Activated CD8-positive, alpha-beta T cell treated with anti-CD3 and anti-CD28 coated beads, Interleukin-2, amount 10 ng/mL, durations not matched to agents 7 days and 5 days (primary cell): ENCODE results near the gene MAZ. TPM values are rescaled to one million over a fixed set of nuclear protein-coding genes. Genes with fewer than 3 reads are reported as not detected.
"Not testable (repeated sequence)": the region's sequence is repeated elsewhere in the genome, so short reads cannot be mapped to it uniquely, and the experiment has no call there.

ENCODE experiments used
- ATAC-seq: fragments of 150-1000 bp; cut with Tn5 transposase; one replicate; pipeline ENCODE4 v1.10.0; 2021; ENCODE audit warnings: moderate library complexity
- CTCF ChIA-PET: fragments of 350-600 bp; sonication (Branson Sonifier 250); formaldehyde crosslinking; loops from one replicate; lab custom pipeline; 2021; ENCODE audit warnings: antibody characterized with exemption; lab: Charles Lee
- POLR2A ChIA-PET: fragments of 350-600 bp; sonication (Branson Sonifier 250); formaldehyde crosslinking; loops from one replicate; lab custom pipeline; 2021; ENCODE audit warnings: antibody characterized with exemption; lab: Charles Lee
- DNase-seq: peaks from one replicate; pipeline ENCODE4 v3.0.0-alpha.2; 2020
- H3K27ac Mint-ChIP-seq: one replicate; pipeline ENCODE4 v1.8.0; 2021; ENCODE audit warnings: mild to moderate bottlenecking, mixed read lengths
- H3K27me3 Mint-ChIP-seq: one replicate; pipeline ENCODE4 v1.8.0; 2021; ENCODE audit warnings: low read depth, mixed read lengths
- H3K36me3 Mint-ChIP-seq: one replicate; pipeline ENCODE4 v1.8.0; 2021; ENCODE audit warnings: low read depth, mixed read lengths
- H3K4me1 Mint-ChIP-seq: one replicate; pipeline ENCODE4 v1.8.0; 2021; ENCODE audit warnings: low read depth, mixed read lengths
- H3K4me3 Mint-ChIP-seq: one replicate; pipeline ENCODE4 v1.8.0; 2021; ENCODE audit warnings: mild to moderate bottlenecking, mixed read lengths
- H3K9me3 Mint-ChIP-seq: one replicate; pipeline ENCODE4 v1.8.0; 2022; ENCODE audit warnings: mixed read lengths; ENCODE audit not compliant: insufficient read depth
- total RNA-seq, 2 experiments: library from RNA; stranded (reverse); gene quantifications; one replicate each; pipeline ENCODE4 v1.2.3, GENCODE V29; 2021

Gene MAZ
- total RNA-seq, 2 experiments from 2014 or later, result 455 to 494 TPM

GRCh38 chr16:29833219-29833618, 26.9 kb downstream of the MAZ start:
- H3K4me3 Mint-ChIP-seq, DNase-seq, H3K27ac Mint-ChIP-seq, POLR2A ChIA-PET, H3K4me1 Mint-ChIP-seq, ATAC-seq, H3K27me3 Mint-ChIP-seq, H3K9me3 Mint-ChIP-seq: not testable (repeated sequence)
- CTCF ChIA-PET, result interaction anchor here (0.9 to 4.0 kb wide), 2 partner anchors 15 to 23 kb away, joined by 3 to 22 read pairs; no protein-coding TSS in a partner anchor
- H3K36me3 Mint-ChIP-seq, result peaks cover 51% of the 10 kb centered on the region

DNA sequence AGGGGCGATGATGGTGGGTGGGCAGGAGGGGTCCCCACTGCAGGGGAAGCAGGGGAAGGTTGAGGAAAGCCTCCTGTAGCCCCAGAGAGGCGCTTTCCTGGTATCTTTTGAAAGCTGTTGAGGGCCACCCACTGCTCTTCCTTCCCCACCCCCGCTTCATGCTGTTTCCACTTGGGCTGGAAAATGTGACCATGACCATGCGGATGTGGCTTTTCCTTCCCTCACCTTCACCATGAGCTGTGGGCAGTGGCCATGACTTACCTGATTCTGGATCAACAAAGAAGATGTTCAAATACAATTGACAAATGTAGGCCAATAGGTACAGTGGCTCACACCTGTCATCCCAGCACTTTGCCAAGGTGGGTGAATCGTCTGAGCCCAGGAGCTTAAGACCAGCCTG, 27.8 kb downstream of the MAZ start:
- ATAC-seq, result no peak
- H3K27ac Mint-ChIP-seq, result no peak overlapping the region
- H3K4me1 Mint-ChIP-seq, result no peaks in the 10 kb centered on the region
- ChIA-PET CTCF (interaction anchor here (1.0 to 4.0 kb wide), 3 partner anchors 9 to 18 kb away, joined by 3 to 22 read pairs (median 4); partner anchors contain the start of gene PAGR1), POLR2A (no interaction called here)
- peaks cover 52% of the 10 kb centered on the region for H3K36me3 Mint-ChIP-seq
- H3K4me3 Mint-ChIP-seq, result no peak overlapping the region
- H3K27me3 Mint-ChIP-seq, result no peaks in the 10 kb centered on the region
- H3K9me3 Mint-ChIP-seq, result no peaks in the 10 kb centered on the region
- no peak for DNase-seq

DNA sequence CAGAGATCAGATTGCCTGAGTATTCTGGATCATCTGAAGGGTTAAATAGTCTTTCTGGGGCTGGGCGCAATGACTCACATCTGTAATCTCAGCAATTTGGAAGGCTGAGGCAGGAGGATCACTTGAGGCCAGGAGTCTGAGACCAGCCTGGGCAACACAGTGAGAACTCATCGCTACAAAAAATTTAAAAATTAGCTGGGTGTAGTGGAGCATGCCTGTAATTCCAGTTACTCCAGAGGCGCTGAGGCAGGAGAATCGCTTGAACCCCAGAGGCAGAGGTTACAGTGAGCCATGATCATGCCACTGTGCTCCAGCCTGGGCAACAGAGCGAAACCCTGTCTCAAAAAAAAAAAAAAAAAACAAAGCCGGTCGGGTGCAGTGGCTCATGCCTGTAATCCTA, 29.6 kb downstream of the MAZ start:
- DNase-seq, result no peak
- no peak overlapping the region for H3K27ac Mint-ChIP-seq
- ATAC-seq, result no peak
- peaks cover 57% of the 10 kb centered on the region for H3K36me3 Mint-ChIP-seq
- H3K4me3 Mint-ChIP-seq, result no peak overlapping the region
- H3K4me1 Mint-ChIP-seq, result no peaks in the 10 kb centered on the region
- ChIA-PET POLR2A (no interaction called here), CTCF (no interaction called here)
- no peaks in the 10 kb centered on the region for H3K27me3 Mint-ChIP-seq
- no peaks in the 10 kb centered on the region for H3K9me3 Mint-ChIP-seq

- ATAC-seq (no peak), DNase-seq (no peak)
- ChIA-PET POLR2A (no interaction called here), CTCF (no interaction called here)
- Mint-ChIP-seq H3K27ac (no peak overlapping the region), H3K27me3 (no peaks in the 10 kb centered on the region), H3K4me3 (no peak overlapping the region), H3K4me1 (no peaks in the 10 kb centered on the region), H3K9me3 (no peaks in the 10 kb centered on the region), H3K36me3 (peaks cover 53% of the 10 kb centered on the region)
Measured at GRCh38 chr16:29836623-29837022, 30.3 kb downstream of the MAZ start.

GRCh38 chr16:29837841-29838240, 31.5 kb downstream of the MAZ start:
- H3K36me3 Mint-ChIP-seq, result peaks cover 52% of the 10 kb centered on the region
- DNase-seq, result no peak
- no peak overlapping the region for H3K27ac Mint-ChIP-seq
- no peak for ATAC-seq
- ChIA-PET POLR2A (interaction anchor here (2.1 kb wide), 1 partner anchor 10 kb away, joined by 7 read pairs; no protein-coding TSS in a partner anchor), CTCF (interaction anchor here (3.3 kb wide), 1 partner anchor 11 kb away, joined by 20 read pairs; no protein-coding TSS in a partner anchor)
- no peaks in the 10 kb centered on the region for H3K4me1 Mint-ChIP-seq
- H3K4me3 Mint-ChIP-seq, result no peak overlapping the region
- no peaks in the 10 kb centered on the region for H3K9me3 Mint-ChIP-seq
- no peaks in the 10 kb centered on the region for H3K27me3 Mint-ChIP-seq

DNA sequence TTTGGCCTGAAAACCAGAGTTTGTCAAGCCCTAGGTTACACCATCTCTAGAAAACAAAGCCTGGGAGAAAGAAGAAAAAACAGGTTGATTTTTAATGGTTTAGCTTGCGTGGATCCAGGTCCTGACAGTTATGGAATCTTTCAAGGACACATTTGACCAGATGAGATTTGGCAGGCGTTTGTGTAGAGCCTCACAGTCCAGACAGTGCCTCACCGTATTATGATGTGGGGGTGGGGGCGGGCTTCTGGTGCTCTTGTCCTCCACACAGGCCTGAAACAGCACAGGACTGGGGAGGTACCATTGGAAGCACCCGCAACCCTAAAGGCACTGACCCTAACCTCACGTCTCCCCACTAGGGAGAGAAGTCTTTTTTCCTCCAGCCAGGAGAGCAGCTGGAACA, 33.5 kb downstream of the MAZ start:
- peaks cover 48% of the 10 kb centered on the region for H3K36me3 Mint-ChIP-seq
- ChIA-PET POLR2A (interaction anchor here (2.1 kb wide), 1 partner anchor 12 kb away, joined by 7 read pairs; no protein-coding TSS in a partner anchor), CTCF (interaction anchor here (3.3 kb wide), 1 partner anchor 9 kb away, joined by 20 read pairs; no protein-coding TSS in a partner anchor)
- no peaks in the 10 kb centered on the region for H3K4me1 Mint-ChIP-seq
- DNase-seq (no peak), ATAC-seq (no peak)
- no peaks in the 10 kb centered on the region for H3K9me3 Mint-ChIP-seq
- H3K27me3 Mint-ChIP-seq, result no peaks in the 10 kb centered on the region
- no peak overlapping the region for H3K4me3 Mint-ChIP-seq
- H3K27ac Mint-ChIP-seq, result no peak overlapping the region

DNA sequence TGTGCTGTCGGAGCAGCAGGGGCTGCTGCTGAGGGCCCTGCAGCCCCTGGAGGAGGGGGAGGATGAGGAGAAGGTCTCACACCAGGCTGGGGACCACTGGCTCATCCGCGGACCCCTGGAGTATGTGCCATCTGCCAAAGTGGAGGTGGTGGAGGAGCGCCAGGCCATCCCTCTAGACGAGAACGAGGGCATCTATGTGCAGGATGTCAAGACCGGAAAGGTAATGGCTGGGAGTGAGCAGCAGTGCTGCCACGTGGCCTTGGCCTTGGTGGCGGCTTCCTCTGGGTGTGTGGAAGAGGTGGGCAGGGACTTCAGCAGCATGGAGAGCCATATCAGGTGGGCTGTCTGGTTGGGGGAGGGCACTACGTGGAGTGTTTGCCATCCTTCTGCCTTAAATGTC, 33.9 kb downstream of the MAZ start:
- no peaks in the 10 kb centered on the region for H3K9me3 Mint-ChIP-seq
- no peaks in the 10 kb centered on the region for H3K27me3 Mint-ChIP-seq
- no peak for DNase-seq
- H3K27ac Mint-ChIP-seq, result peak overlapping the region; percentile 65
- no peaks in the 10 kb centered on the region for H3K4me1 Mint-ChIP-seq
- ChIA-PET POLR2A (no interaction called here), CTCF (interaction anchor here (1.0 to 3.3 kb wide), 2 partner anchors 8 to 23 kb away, joined by 3 to 20 read pairs; no protein-coding TSS in a partner anchor)
- peaks cover 49% of the 10 kb centered on the region for H3K36me3 Mint-ChIP-seq
- no peak for ATAC-seq
- H3K4me3 Mint-ChIP-seq, result no peak overlapping the region

DNA sequence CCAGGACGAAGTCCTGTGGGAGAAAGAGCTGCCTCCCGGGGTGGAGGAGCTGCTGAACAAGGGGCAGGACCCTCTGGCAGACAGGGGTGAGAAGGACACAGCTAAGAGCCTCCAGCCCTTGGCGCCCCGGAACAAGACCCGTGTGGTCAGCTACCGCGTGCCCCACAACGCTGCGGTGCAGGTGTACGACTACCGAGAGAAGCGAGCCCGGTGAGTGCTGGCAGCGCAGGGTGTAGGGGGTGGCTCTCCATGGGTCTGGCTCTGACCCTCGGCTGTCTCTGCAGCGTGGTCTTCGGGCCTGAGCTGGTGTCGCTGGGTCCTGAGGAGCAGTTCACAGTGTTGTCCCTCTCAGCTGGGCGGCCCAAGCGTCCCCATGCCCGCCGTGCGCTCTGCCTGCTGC, 35.3 kb downstream of the MAZ start:
- Mint-ChIP-seq H3K36me3 (peaks cover 43% of the 10 kb centered on the region), H3K9me3 (no peaks in the 10 kb centered on the region), H3K27me3 (no peaks in the 10 kb centered on the region), H3K4me3 (no peak overlapping the region), H3K4me1 (no peaks in the 10 kb centered on the region), H3K27ac (no peak overlapping the region)
- DNase-seq (no peak), ATAC-seq (no peak)
- CTCF ChIA-PET, result interaction anchor here (0.9 kb wide), 1 partner anchor 34 kb away, joined by 3 read pairs; no protein-coding TSS in a partner anchor
- POLR2A ChIA-PET, result no interaction called here

- no peak for ATAC-seq
- POLR2A ChIA-PET, result interaction anchor here (0.6 kb wide), 1 partner anchor 27 kb away, joined by 4 read pairs; the partner anchor contains the start of gene PAGR1
- CTCF ChIA-PET, result interaction anchor here (0.6 to 1.7 kb wide), 4 partner anchors 9 to 27 kb away, joined by 3 to 6 read pairs (median 4); partner anchors contain the start of gene PAGR1
- H3K9me3 Mint-ChIP-seq, result no peaks in the 10 kb centered on the region
- H3K4me1 Mint-ChIP-seq, result no peaks in the 10 kb centered on the region
- no peak for DNase-seq
- H3K4me3 Mint-ChIP-seq, result no peak overlapping the region
- H3K27ac Mint-ChIP-seq, result peak overlapping the region; percentile 25
- no peaks in the 10 kb centered on the region for H3K27me3 Mint-ChIP-seq
- peaks cover 40% of the 10 kb centered on the region for H3K36me3 Mint-ChIP-seq
Measured at GRCh38 chr16:29842732-29843346, 36.5 kb downstream of the MAZ start.

DNA sequence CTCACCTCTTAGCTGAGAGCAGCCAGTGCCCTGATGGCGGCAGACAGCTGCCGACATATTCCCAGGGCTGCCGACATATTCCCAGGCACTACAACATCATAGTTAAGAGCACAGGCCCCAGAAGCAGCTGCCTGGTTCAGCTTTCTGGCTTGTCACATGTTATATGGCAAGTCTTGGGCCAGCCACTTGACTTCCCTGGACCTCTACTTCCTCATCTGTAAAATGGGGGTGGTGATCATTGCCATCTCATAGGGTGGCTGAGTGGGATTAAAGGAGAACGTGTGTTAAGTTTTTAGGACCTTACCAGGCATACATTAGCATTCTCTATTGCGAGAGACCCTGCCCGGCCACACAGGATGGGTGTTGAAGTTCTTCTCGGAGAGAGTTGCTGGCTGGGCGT, 37.6 kb downstream of the MAZ start:
- CTCF ChIA-PET, result interaction anchor here (1.4 to 1.7 kb wide), 2 partner anchors 10 to 18 kb away, joined by 4 to 6 read pairs; no protein-coding TSS in a partner anchor
- no peaks in the 10 kb centered on the region for H3K9me3 Mint-ChIP-seq
- no peaks in the 10 kb centered on the region for H3K27me3 Mint-ChIP-seq
- ATAC-seq (no peak), DNase-seq (no peak)
- H3K4me3 Mint-ChIP-seq, result no peak overlapping the region
- H3K27ac Mint-ChIP-seq, result no peak overlapping the region
- H3K36me3 Mint-ChIP-seq, result peaks cover 44% of the 10 kb centered on the region
- POLR2A ChIA-PET, result interaction anchor here (1.7 kb wide), 1 partner anchor 12 kb away, joined by 4 read pairs; no protein-coding TSS in a partner anchor
- H3K4me1 Mint-ChIP-seq, result peaks cover 6% of the 10 kb centered on the region

GRCh38 chr16:29844575-29845331, 38.4 kb downstream of the MAZ start:
- Mint-ChIP-seq H3K36me3 (peaks cover 42% of the 10 kb centered on the region), H3K4me1 (peaks cover 6% of the 10 kb centered on the region), H3K9me3 (no peaks in the 10 kb centered on the region), H3K27ac (no peak overlapping the region), H3K4me3 (no peak overlapping the region), H3K27me3 (no peaks in the 10 kb centered on the region)
- ATAC-seq (no peak), DNase-seq (no peak)
- ChIA-PET CTCF (interaction anchor here (1.6 kb wide), 1 partner anchor 37 kb away, joined by 3 read pairs; no protein-coding TSS in a partner anchor), POLR2A (interaction anchor here (0.6 to 1.7 kb wide), 2 partner anchors 10 to 11 kb away, joined by 3 to 4 read pairs; no protein-coding TSS in a partner anchor)
